ENCODE results near the gene ZC3H18. TPM values are rescaled to one million over a fixed set of nuclear protein-coding genes. Genes with fewer than 3 reads are reported as not detected.

The ZC3H18 gene
- total RNA-seq, 1 donor, result 13.3 TPM

DNA sequence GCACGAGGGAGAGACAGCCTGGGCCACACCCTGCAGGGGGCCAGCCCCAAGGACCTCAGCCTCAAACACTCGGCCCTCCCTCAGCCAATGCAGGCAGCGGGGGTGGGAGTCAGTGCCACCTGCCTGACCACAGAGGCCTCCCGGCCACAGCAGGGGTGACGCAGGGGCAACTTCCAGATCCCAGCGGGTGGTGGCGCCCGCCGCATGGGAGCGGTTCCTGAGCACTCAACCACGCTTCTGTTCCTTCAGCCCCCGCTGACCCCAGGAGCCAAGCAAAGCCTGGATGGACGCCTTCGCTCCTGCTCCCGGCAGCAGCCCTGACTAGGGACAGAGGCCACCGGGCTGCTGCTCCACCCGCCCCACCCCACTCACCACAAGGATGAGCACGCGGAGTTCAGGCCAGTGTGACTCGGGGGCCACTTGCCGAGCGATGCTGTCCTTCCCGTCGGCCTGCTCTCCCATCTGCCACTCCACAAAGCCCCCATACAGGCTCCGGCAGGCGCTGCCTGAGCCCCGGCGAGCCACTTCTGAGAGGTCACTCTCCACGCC lies 85.6 kb downstream of the ZC3H18 start:
- TF ChIP-seq, protein P1, sequence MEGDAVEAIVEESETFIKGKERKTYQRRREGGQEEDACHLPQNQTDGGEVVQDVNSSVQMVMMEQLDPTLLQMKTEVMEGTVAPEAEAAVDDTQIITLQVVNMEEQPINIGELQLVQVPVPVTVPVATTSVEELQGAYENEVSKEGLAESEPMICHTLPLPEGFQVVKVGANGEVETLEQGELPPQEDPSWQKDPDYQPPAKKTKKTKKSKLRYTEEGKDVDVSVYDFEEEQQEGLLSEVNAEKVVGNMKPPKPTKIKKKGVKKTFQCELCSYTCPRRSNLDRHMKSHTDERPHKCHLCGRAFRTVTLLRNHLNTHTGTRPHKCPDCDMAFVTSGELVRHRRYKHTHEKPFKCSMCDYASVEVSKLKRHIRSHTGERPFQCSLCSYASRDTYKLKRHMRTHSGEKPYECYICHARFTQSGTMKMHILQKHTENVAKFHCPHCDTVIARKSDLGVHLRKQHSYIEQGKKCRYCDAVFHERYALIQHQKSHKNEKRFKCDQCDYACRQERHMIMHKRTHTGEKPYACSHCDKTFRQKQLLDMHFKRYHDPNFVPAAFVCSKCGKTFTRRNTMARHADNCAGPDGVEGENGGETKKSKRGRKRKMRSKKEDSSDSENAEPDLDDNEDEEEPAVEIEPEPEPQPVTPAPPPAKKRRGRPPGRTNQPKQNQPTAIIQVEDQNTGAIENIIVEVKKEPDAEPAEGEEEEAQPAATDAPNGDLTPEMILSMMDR (IDR thresholded peaks at IDR 0.05; ENCODE audit: insufficient read depth, low read length), result no peak
- no peak overlapping the region for H3K4me3 ChIP-seq (ENCODE audit: low read depth, low read length)
- no peak for DNase-seq (ENCODE audit: low read depth)

DNA sequence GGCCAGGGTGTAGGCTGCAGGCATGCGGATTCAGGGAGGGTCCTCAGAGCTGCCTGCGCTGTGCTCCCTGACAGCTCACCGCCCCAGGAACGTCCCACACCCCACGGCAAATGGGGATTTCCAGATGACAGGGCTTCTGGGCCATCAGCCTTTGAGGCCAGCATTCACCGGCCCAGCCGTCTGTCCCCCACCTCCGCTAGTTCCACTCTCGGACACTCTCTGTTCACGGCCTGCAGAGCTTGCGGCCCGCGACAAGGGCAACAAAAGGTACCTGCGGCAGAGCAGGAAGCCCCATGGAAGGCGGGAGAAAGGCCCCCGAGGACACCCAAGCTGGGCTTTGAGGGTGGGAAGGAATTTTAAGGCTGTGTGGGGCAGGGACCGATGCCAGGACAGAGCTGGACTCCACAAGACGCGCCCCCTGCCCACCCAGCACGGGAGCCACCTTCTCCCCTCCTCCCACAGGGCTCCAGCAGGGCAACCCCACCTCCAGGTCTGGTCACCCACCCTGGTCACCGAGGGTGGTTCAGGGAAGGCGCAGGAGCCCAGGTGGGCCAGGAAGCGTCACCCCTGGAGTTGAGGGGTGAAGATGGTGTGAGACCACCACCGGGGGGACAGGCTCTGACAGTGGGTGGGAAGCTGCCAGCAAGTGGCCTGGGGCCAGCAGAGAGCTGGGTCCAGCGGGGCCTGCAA lies 86.2 kb downstream of the ZC3H18 start:
- no peak overlapping the region for H3K4me3 ChIP-seq (ENCODE audit: low read depth, low read length)
- DNase-seq (ENCODE audit: low read depth), result no peak
- TF ChIP-seq, protein P1 (IDR thresholded peaks at IDR 0.05; ENCODE audit: insufficient read depth, low read length), result no peak

DNA sequence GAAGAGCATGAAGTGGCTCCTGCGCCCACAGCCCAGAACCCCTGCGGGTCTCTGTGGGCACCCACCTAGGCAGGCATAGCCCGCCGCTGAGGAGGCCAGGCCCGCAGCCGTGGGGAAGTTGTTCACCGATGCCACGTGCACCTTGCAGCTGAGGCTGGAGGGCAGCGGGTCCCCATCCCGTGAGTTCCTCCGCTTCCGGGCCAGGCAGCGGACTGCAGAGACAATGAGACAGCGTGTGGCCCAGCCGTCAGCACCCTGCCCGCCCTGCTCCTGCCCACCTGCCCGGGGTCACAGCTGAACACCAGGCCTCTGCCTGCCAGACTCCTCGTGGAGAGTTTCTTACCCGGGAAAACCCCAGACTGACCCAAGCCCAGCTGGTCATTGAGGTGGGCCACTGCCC lies 87.2 kb downstream of the ZC3H18 start:
- no peak for DNase-seq (ENCODE audit: low read depth)
- no peak overlapping the region for H3K4me3 ChIP-seq (ENCODE audit: low read depth, low read length)
- TF ChIP-seq, protein P1 (IDR thresholded peaks at IDR 0.05; ENCODE audit: insufficient read depth, low read length), result no peak

DNA sequence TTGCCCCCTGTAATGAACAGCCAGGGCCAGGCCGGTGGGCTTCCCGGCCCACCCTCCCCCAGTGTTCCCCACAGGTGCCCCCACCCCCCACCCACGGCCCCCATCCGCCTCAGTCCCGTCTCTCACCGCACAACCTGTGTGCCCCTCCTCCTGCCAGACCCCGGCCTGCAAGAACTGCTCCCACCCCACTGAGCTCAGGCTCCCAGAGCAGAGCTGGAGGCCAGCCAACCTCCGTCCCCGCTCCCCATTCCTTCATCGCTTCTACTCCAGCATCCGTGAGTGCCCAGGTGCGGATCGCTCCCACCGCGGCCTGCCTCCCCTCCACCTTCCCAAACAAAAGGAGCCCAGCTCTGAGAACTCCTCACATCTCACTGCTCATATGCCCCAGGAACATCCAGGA lies 88.5 kb downstream of the ZC3H18 start:
- TF ChIP-seq, protein P1 (IDR thresholded peaks at IDR 0.05; ENCODE audit: insufficient read depth, low read length), result no peak
- DNase-seq (ENCODE audit: low read depth), result no peak
- no peak overlapping the region for H3K4me3 ChIP-seq (ENCODE audit: low read depth, low read length)

DNA sequence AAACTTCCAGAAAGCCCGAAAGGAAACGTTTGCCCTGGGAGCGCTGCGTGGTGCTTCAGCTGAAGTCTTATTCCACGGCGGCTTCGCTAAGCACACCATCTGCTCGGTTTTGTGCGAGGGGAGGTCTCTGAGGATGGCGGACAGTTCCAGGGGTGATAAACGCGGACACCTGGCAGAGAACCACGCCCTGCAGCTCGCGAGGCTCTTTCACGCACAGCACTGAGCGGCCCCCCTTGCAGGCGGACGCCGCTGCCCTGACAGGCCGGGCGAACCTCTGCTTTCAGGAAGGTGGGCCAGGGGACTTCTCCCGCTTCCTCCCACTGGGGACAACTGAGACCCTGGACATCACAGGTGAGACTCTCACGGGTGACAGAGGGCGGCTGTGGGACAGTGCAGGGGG lies 89.0 kb downstream of the ZC3H18 start:
- TF ChIP-seq, protein P1 (IDR thresholded peaks at IDR 0.05; ENCODE audit: insufficient read depth, low read length), result no peak
- no peak overlapping the region for H3K4me3 ChIP-seq (ENCODE audit: low read depth, low read length)
- DNase-seq (ENCODE audit: low read depth), result no peak

DNA sequence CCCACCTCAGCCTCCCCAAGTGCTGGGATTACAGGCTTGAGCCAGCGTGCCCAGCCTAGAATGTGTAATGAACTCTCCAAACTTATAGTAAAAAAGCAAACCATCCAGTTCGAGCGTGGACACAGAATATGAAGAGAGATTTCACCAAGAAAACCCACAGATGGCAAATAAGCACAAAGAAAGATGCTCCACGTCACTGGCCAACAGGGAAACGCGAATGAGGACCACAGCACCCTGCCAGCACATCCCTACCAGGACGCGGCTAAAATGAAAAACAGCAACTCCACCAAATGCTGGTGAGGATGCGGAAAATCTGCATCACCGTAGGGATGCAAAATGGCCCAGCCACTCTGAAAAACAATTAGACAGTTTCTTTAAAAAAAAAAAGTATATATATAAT lies 91.3 kb downstream of the ZC3H18 start:
- DNase-seq (ENCODE audit: low read depth), result no peak
- H3K4me3 ChIP-seq (ENCODE audit: low read depth, low read length), result peak overlapping the region; percentile 48
- TF ChIP-seq, protein P1 (IDR thresholded peaks at IDR 0.05; ENCODE audit: insufficient read depth, low read length), result no peak
